Sciatic nerve (tissue), 2 donors: ENCODE measurements around the gene FAM180A. TPM values are rescaled to one million over a fixed set of nuclear protein-coding genes. Genes with fewer than 3 reads are reported as not detected.

Experiments used
- ATAC-seq: fragments of 200-7000 bp; cut with Tn5 transposase; one replicate; pipeline ENCODE4 v1.9.1; 2020; ENCODE audit warnings: mild to moderate bottlenecking, moderate library complexity
- DNase-seq: peaks from one replicate; pipeline ENCODE4 v3.0.0-alpha.2; 2020; ENCODE audit warnings: low spot score
- intact Hi-C: fragments of 100-400 bp; cut with DNase I; formaldehyde crosslinking; loops from one replicate; pipeline ENCODE4 v1.14.2; 2022
- total RNA-seq: library from RNA; stranded (reverse); fragmentation: NEBNext Ultra II Directional; extraction: Animal tissue kit (Norgen Biotek cat#: 25700); gene quantifications from one replicate; pipeline ENCODE4 v1.2.1, GENCODE V29; 2021
- donor health status: DM: no; HTN: no; CAD: no.
- donor health status: DM: no; HTN: no; CAD: no.

FAM180A gene
- total RNA-seq, 1 donor from 2014 or later = 8.0 TPM

DNA sequence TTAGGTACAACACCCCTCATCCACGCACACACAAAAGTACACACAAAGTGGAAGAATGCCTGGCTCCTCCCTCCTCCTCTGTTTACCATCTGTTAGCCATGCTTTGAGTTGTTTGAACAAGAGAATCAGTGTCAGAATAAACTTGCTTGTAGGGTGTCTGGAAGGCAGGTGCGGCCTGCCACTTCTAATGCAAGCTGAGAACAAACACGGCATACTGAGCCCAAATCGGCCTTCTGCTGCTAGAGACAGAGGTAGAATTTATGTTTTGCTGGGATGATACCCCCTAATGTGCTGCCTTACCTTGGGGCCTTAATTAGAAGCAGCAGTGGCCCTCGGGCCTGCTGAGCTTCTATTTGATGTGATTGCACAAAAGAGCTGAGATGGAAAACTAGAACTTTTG is 24.9 kb upstream of the FAM180A start:
- intact Hi-C loops = no loop called here
- DNase-seq (no peak), ATAC-seq (no peak)

DNA sequence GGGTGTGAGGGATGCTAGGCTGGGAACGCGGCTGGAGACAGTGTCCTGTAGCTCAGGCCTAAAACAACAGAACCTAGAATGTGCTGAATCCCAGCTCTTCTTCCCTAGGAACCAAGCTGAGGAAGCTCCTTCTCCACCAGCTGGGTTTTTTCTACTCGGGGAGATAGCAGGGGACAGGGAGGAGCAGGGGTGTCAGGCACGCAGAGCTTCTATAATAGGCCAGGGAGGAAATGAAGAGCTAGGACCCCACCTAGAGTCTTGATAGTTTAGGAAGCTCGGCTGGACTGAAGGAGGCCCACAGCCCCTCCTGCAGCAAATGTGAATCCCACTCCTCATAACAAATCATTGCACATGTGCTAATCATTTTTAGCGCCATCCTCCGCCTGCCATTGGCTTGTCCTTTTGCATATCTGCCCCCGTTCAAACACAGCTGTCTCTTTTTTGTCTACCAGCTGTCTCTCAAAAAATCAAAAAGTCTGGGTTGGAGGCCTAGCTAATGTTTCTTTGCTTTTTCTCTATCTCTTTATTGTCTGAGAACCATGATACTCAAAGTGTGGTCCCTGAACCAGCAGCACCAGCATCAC is 24.1 kb upstream of the FAM180A start:
- DNase-seq (no peak), ATAC-seq (no peak)
- intact Hi-C loops = no loop called here

DNA sequence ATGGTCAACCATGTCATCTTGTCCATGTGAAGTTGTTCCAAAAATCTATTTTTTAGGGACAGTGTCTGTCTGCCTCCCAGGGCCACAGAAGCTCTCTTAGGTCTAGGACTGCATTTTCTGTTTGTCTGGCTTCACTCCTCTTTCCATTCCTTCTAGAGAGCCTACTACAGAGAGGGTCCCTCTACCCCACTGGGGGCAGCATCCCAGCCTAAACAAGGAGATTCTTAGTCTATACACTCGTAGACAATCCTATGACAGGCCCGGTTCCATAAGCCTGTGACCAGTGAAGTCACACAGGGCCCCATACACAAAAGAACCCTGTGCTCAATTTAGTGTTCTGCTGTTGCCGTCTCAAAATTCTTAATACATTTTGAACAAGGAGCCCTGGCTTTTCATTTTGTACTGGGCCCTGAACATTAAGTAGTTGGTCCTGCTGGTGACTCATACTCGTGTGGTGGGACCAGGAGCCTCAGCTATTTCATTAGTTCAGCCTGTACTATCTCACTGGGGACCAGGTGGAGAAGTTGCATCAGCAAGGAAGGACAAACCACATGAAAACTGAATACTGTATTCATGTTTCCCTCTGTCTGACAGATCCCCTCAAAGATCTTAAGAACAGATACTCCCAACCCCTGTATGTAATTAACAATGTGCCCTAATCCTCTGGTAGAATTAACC is 23.5 kb upstream of the FAM180A start:
- ATAC-seq (peak; percentile 51), DNase-seq (no peak)
- intact Hi-C loops = no loop called here

DNA sequence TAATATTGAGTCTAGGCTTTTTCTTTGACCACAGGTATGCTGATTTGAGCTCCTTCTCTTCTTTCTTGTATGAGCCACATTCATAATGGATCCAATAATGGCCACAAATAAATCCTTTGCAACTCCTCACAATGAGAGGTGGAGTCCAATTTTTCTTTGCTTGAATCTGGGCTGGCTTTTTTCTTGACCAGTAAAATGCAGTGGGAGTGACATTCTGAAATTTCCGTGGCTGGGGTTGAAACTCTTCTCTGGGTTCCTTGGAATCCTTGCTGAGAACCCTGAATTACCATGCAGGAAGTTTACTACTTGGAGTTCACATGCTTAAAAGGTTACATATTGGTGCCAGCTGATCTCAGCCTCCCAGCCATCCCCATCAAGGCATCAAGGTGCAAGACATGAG is 22.4 kb upstream of the FAM180A start:
- no peak for DNase-seq
- intact Hi-C loops = no loop called here

DNA sequence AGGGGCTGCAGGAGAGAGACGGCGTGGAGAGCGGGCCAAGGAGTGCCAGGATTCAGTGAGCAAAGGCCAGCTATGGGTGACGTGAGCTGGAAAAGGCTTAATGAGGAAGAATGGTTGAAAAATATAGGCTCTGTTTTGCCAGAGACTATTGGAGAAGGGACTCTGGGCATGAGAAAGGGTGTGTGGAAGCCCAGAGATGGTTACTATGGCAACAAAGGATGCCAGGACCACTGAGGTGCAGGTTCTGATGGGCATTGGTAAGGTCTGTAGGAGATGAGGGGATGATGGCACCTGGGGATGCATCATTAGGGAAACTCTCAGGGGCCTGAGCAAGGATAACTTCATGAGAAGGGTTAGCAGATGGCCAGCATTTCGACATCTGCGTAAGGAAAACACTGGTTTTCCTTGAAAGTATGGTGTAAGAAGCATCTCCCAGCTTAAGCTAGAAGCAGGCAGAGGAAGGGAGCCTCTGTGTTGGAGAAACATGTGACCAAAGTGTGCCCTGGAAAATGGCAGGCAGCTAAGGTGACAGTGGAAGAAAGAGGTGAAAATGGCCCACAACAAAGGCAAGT is 21.6 kb upstream of the FAM180A start:
- ATAC-seq (no peak), DNase-seq (no peak)
- intact Hi-C loops = no loop called here

More for the DNA sequence above, 22.4 kb upstream of the FAM180A start:
- ATAC-seq = no peak

DNA sequence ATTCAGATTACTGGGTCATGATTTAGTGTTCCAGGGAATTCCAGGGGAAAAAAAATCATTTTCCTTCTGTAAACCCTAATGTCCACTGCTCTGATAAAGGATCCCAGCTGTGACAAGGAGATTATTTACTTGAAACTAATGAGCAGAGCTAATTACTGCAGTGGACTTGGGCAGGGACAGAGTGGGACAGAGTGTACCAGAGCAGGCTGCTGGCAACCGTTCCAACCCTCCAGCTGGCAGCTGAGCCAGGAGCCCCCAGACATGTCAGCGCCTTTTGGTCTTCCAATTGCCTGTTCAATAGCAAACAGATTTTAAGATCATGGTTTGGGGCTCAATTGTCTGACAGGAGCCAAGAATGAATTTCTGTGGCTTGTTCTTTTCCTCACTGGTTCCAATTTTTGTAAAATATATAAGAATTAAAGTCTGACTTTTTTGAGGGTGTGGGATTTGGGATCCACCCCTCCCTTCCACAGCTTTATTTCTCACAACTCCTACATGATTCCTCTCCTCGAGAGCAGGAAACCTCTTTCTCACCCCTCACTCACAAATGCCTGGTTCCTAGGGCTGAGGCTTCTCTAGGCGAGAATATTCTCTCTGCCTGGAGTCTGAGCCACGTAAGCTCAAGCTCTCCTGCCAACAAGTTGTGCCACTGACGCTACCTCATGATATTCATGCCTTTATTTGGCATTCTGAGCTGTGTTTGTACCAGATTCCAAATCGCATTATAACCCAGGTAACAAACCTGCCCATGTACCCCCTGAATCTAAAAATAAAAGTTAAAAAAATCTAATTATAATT is 20.6 kb upstream of the FAM180A start:
- peak; percentile 38 for ATAC-seq
- no peak for DNase-seq
- intact Hi-C loops = no loop called here

DNA sequence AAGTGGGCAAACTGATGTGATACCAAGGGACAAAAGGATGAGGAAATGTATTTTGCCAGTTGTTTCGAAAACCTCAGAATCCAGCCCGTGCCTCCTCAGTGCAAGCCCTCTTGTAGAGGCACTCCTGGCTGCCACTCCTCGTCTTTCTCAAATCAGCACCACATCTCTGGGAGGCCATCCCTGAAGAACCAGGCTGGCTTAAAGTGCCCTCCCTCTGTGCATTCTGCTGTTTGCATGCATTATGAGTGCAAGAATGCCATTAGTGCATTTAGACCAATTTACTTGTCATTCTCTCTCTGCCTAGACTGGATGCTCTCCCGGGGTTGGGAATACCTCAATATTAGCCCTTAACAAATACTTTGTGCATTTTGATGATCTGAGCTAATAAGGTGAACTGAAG is 19.9 kb upstream of the FAM180A start:
- no peak for DNase-seq
- intact Hi-C loops = no loop called here
- ATAC-seq = no peak

DNA sequence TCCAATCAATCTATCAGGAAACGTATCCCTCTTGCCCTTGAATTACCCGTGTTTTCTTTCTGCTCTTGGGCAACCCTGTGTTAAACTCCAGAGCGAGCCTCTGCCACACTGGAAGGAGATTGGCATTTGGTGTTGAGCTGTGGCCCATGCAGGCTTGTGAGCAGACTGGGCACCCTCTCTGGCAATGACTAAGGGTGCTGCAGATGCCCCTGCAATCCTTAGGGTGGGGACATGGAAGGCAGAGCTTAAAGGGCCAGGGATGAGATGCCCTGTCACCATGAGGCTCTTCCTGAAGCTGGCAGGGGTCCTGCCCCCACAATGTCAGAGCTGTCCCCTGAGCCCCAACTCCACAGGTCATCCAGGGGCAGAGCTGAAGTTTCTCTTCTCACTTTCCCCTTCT is 19.5 kb upstream of the FAM180A start:
- ATAC-seq (no peak), DNase-seq (no peak)
- intact Hi-C loops = no loop called here

DNA sequence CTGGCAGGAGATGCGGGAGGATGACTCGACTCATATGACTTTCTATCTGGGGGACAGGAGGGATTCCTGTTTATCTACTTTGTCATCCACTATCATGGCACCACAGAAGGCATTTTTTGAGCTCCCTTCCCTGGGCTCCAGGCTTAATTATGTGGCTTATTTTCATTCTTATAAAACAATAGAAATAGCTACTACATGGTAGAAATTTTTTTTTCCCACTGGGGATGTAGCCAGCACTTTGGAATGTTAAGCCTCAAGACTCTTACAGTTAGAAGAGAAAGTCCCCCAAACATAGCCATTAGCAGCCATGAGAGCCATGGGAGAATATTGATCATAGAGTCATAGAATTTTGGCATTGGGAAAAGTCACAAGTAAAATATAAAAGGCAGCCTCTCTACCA is 14.6 kb upstream of the FAM180A start:
- no peak for ATAC-seq
- DNase-seq = no peak
- intact Hi-C loops = no loop called here

DNA sequence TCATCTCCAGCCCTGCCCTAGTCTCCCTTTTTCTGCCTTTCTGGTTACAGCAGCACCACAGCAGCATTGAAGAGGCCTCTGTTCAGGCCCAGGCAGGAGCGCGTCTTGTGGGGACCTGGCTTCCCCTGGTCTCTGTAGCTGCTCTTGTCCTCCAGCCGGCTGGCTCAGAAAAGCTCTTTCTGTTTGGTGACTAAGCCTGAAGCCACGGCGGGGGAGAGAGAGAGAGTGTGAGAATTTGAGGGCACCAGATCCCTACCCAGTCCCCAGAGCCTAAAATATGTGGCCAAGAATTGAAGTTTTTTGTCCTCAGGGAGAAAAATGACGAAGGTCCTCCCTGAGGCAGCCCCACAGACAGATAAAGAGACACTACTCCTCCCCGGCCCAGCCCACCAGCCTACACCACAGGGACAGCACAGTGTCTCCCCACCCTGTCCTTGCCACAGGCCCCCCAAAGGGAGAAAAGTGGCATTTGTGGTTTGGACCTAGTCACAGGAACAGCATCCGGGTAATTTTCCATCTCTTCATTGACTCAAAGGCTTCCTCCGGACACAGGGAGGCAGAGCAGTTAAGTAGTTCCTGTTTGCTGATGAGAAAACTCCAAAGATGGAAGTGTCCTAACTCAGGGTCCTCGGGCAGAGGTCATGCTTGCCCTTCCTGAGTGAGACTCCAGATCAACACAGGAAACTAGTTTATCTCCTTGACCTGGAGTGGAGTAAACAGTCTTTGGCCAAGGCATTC is 13.3 kb upstream of the FAM180A start:
- intact Hi-C loops = no loop called here
- ATAC-seq = no peak
- DNase-seq = no peak

DNA sequence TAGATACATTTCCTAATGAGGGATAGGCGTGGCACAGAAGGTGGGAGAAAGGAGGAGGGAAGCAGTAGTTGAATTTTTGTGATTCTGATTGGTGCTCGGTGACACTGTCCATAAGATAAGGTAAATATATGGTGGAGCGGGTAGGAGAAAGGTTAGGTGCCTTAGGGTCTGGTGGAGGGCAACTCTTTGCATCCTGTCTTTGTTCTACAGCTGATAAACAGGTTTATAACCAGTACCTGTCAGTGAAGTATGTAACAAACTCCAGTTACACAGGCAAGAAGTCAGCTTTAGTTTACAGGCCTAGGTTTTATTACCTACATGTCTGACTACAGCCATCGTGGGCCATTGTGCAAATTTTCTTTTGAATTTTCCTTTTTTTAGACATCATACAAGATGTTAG is 10.9 kb upstream of the FAM180A start:
- no peak for ATAC-seq
- DNase-seq = no peak
- intact Hi-C loops = no loop called here

DNA sequence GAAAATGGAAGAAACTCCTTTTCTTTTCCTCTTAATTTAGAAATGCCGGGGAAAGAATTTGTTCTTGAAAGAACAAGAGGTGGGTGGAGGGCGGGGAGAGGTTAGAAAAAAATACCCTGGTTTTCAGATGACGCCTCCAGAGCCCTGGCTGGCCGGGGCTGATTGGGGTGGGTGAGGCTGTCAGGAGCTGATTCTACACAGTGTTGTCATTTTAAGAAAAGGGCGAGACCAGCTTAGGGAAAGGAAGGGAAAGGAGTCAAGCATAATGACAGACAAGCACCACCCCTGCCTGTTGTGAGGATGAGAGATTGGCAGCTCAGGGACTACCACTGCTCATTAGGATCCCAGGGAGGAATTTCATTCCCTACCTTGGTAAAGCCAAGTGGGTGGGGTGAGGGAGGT is 9.9 kb upstream of the FAM180A start:
- intact Hi-C loops = no loop called here
- ATAC-seq = peak; percentile 85
- peak; percentile 65 for DNase-seq

DNA sequence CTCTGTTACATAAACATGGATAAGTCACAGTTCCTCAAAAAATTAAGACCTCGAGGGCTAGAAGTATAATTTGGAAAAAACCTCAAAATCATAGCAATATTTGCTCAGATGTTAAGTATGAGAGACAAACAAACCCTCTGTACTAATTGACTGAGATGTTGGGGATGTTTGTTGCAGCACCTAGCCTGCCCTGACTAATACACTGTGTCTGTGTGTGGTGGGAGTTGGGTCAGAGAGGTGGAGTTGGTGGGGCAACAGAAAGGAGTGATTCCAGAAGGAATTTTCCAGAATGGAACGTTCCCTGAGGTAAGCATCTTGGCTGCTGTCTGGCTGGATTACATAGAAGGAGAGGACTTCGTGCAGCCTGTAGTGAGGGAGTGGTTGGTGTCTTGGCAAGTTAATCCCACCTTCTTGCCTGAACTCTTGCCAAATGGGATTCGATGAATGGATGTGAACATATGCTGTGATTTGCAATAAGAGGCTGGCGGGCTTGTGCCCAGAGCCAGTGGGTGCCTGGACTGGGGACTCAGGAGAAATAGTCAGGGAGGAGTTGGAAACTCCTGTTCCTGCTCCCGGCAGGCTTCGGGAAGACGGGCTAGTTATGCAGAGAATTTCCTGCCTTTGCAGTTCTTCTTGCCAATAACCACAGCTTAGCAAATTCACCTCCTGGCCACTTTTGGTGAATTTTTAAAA is 9.3 kb upstream of the FAM180A start:
- no peak for DNase-seq
- ATAC-seq = peak; percentile 84
- intact Hi-C loops = no loop called here

DNA sequence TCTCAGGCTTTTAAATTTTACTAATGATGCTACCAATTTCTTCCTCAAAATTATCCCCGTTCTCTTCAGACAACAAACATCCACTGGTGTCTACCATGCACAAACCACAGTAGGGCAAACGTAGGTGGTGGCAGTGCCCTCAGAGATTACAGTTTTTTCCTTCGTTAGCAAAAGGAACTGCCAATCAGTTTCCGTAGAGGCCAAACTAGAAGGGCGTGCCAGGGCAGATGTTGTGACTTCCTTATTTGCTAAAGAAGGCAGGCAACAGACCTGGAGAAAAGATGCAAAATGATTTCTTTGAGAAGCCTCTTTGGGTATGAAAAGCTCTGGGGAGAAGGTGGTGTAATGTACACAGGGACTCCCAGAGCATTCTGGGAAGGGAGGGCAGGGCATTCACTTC is 7.6 kb upstream of the FAM180A start:
- ATAC-seq = no peak
- intact Hi-C loops = no loop called here
- no peak for DNase-seq

DNA sequence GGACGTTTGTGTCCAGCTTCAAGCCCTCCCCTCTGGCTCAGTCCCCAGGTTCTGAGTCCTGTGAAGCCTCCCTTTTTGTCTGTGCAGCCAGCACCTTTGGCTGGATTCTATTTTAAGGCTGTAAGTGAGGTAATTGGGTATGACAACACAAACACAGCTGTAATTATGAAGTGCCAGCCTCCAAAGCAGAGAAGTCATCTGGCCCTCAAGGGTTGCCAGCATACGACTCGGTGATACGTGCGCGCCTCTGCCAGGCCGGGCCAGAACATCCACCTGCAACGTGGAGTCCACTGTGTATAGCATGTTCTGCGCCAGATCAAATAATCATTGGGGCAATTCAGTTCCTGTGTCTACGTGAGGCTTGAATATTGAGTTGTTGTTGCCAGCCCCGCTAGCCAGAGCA is 6.7 kb upstream of the FAM180A start:
- ATAC-seq = no peak
- intact Hi-C loops = no loop called here

DNA sequence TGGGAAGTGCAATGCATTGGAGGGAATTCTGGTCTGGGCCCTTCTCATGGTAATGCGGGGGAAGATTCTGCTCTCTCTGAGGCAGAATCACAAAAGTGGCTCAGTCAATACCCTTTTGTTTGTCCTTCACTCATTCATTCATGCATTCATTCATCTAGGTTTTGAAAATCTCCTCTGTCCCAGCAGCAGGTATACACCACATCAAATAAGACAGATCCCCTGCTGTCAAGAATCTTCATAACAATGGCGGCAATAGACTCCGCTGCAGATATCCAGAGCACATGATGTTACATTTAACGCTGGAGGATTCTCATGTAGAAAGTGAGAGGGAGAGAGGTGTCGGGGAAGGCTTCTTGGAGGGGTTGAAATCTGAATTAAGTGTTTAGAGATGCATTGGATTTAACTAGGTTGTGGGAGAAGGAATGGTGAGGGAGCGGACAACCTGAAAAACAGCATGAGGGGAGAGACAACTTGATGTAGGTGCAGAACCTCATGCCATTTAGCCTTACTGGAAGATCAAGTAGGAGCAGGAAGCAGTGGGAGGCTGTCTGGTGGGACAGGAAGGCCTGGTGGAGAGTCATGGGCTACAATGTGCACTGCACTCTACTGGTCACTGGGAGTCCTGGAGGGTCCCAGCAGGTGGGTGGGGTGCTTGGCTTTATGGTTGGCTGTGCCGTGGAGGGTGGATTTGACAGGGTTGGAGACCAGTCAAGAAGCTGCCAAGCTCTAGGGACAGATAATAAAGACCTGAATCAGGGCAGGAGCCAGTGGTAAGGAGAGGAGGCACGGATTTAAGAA is 5.2 kb upstream of the FAM180A start:
- DNase-seq (no peak), ATAC-seq (no peak)
- intact Hi-C loops = no loop called here

More for the DNA sequence above, 6.7 kb upstream of the FAM180A start:
- no peak for DNase-seq

DNA sequence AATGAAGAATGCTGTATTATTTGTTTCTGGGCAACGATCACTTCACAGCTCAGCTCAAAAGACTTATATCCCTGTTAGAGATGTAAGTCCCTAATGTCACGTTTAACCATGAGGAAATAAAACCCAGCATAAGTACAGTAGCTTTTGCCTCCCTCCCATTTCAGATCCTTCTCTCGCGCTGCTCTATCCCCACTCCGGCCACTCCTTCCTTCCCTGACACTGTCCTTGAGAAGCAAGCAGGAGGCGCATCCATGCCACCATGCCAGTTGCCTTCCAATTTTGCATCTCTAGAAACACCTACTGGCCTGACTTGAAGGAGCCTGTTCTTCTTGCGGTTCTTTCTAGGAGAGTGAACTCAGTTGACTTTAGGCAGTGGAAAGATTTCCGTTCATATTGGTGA is 1.2 kb downstream of the FAM180A start:
- ATAC-seq (no peak), DNase-seq (no peak)
- intact Hi-C loops = no loop called here

DNA sequence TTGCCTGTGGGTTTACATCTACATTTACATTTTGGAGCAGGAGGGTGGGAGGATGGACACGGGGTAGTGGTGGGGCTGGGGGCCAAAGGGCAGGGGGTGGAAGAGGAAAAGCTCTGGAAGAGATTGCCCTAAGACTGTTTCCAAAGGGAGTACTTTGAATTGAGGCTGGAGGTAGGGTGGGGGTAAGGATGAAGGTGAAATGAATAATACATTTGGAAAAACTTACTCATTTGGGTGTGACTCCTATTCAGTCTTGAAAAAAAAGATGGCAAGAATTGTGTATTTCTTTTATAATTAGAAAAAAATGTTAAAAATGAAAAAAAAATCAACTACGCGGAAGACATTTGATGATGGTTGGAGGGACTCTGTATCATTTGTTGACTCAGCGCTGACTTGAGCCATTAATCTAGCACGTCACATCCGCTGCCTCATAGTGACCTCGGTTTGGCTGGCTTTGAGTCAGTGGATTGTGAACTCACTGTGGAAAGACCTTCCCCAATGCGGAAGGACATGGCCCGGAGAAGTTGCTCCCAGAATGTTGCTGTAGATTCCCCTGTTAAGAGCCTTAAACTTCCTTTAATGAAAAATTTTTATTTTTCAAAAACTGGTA is 2.8 kb downstream of the FAM180A start:
- DNase-seq (peak; percentile 68), ATAC-seq (peak; percentile 86)
- intact Hi-C loops = no loop called here
